Smooth muscle cell (in vitro differentiated cells): ENCODE data around the gene ENG. TPM values are rescaled to one million over a fixed set of nuclear protein-coding genes. Genes with fewer than 3 reads are reported as not detected.

Source experiments
- DNase-seq: peaks from one replicate; lab custom pipeline; 2025; ENCODE audit not compliant: unreplicated experiment; lab: John Stamatoyannopoulos, UW
- H2AFZ ChIP-seq: fragments of 200-600 bp; sonication (generic); 2 replicates; pipeline ENCODE4 v1.6.0; 2016; ENCODE audit warnings: antibody characterized with exemption, low read depth, mild to moderate bottlenecking
- H3F3A ChIP-seq: fragments of 200-600 bp; sonication (generic); 2 replicates; pipeline ENCODE4 v1.6.0; 2017; ENCODE audit warnings: antibody characterized with exemption, low read depth
- H3K27ac ChIP-seq: fragments of 200-600 bp; sonication (generic); 2 replicates; pipeline ENCODE4 v1.5.1; 2016; ENCODE audit warnings: low read depth, mild to moderate bottlenecking
- H3K27me3 ChIP-seq: fragments of 200-600 bp; sonication (generic); 2 replicates; pipeline ENCODE4 v1.6.1; 2016; ENCODE audit warnings: low read depth, mild to moderate bottlenecking
- H3K36me3 ChIP-seq: fragments of 200-600 bp; sonication (generic); 2 replicates; pipeline ENCODE4 v1.5.1; 2016; ENCODE audit warnings: low read depth
- H3K4me1 ChIP-seq: fragments of 200-600 bp; sonication (generic); 2 replicates; pipeline ENCODE4 v1.5.1; 2016; ENCODE audit warnings: low read depth
- H3K4me2 ChIP-seq: fragments of 200-600 bp; sonication (generic); 2 replicates; pipeline ENCODE4 v1.6.0; 2016; ENCODE audit warnings: mild to moderate bottlenecking
- H3K4me3 ChIP-seq: fragments of 200-600 bp; sonication (generic); 2 replicates; pipeline ENCODE4 v1.5.1; 2016; ENCODE audit warnings: mild to moderate bottlenecking
- H3K79me2 ChIP-seq: fragments of 200-600 bp; sonication (generic); 2 replicates; pipeline ENCODE4 v1.6.0; 2016; ENCODE audit warnings: low read depth, mild to moderate bottlenecking
- H3K9ac ChIP-seq: fragments of 200-600 bp; sonication (generic); 2 replicates; pipeline ENCODE4 v1.6.0; 2016; ENCODE audit warnings: low read depth
- H3K9me3 ChIP-seq: fragments of 200-600 bp; sonication (generic); replicated peaks from 2 replicates; pipeline ENCODE4 v1.5.1; 2016; ENCODE audit warnings: low read depth
- H4K20me1 ChIP-seq: fragments of 200-600 bp; sonication (generic); 2 replicates; pipeline ENCODE4 v1.6.0; 2016; ENCODE audit warnings: low read depth
- WGBS: methylation state at CpG from one replicate; pipeline ENCODE4 v1.1.7; 2016; ENCODE audit warnings: low lambda C conversion rate; 5-methylcytosine and 5-hydroxymethylcytosine counted together
- polyA plus RNA-seq: library from polyadenylated mRNA; unstranded; fragments of >200 nt; fragmentation: Nextera tagmentation; extraction: Ambion mirVana; gene quantifications from 2 replicates; pipeline ENCODE4 v1.2.1, GENCODE V29; 2016
- total RNA-seq: library from RNA; depleted of rRNA; stranded (reverse); fragments of >200 nt; gene quantifications from 2 replicates; pipeline ENCODE4 v1.2.3, GENCODE V29; 2014
- TF ChIP-seq, protein P1 (sequence below): fragments of 200-600 bp; sonication (generic); IDR thresholded peaks from 2 replicates; pipeline ENCODE4 v1.5.1; 2017; ENCODE audit warnings: borderline replicate concordance, mild to moderate bottlenecking, antibody characterized with exemption; ENCODE audit not compliant: insufficient read depth, poor library complexity, severe bottlenecking

Gene ENG
- total and polyA plus RNA-seq, 2 experiments from 2014 or later = 12.6 to 54.1 TPM

DNA sequence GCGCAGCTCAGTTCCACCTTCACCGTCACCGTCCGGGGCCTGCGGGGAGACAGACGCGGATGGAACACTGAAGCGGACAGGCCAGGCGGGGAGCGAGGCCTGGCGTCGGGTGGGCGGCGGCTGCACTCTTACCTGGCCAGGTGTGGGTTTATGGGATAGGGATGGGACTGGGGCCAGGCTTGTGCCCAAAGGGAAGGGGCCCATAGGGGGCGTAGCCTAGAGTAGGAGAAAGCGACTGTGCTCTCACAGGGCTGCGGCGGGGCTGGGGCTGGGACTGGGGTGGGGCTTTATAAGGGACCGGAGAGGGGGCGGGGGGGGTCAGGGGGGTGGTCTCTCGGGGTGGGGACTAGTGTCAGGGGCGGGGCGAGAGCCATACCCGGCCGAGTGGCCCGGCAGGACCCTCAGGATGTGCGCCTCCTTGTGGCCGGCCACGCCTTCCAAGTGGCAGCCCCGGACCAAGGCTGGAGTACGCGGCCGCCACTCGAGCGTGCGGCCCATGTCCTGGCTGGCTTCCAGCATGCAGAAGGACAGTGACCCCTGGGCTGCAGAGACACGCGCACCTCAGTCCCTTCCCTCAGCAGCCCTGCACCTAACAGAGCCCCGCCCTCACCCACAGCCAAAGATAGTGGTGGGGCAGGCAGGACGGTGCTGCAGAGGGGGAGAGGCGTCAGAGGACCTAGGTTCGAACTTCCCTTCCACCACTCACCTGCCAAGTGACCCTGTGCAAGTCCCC is 29.0 kb downstream of the ENG start:
- Histone ChIP-seq H3K4me2 (no peak overlapping the region), H3K4me1 (peaks cover 4% of the 10 kb centered on the region), H3F3A (no peaks in the 10 kb centered on the region), H3K27me3 (no peaks in the 10 kb centered on the region), H3K9me3 (no peaks in the 10 kb centered on the region), H4K20me1 (no peaks in the 10 kb centered on the region), H3K79me2 (no peaks in the 10 kb centered on the region), H3K4me3 (no peak overlapping the region), H3K27ac (no peak overlapping the region), H2AFZ (no peak overlapping the region), H3K9ac (no peak overlapping the region), H3K36me3 (no peaks in the 10 kb centered on the region)
- TF ChIP-seq, protein P1, sequence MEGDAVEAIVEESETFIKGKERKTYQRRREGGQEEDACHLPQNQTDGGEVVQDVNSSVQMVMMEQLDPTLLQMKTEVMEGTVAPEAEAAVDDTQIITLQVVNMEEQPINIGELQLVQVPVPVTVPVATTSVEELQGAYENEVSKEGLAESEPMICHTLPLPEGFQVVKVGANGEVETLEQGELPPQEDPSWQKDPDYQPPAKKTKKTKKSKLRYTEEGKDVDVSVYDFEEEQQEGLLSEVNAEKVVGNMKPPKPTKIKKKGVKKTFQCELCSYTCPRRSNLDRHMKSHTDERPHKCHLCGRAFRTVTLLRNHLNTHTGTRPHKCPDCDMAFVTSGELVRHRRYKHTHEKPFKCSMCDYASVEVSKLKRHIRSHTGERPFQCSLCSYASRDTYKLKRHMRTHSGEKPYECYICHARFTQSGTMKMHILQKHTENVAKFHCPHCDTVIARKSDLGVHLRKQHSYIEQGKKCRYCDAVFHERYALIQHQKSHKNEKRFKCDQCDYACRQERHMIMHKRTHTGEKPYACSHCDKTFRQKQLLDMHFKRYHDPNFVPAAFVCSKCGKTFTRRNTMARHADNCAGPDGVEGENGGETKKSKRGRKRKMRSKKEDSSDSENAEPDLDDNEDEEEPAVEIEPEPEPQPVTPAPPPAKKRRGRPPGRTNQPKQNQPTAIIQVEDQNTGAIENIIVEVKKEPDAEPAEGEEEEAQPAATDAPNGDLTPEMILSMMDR = peak; percentile 28
- 55% methylated on average over 22 of the region's 42 CpGs for WGBS
- no peak for DNase-seq

DNA sequence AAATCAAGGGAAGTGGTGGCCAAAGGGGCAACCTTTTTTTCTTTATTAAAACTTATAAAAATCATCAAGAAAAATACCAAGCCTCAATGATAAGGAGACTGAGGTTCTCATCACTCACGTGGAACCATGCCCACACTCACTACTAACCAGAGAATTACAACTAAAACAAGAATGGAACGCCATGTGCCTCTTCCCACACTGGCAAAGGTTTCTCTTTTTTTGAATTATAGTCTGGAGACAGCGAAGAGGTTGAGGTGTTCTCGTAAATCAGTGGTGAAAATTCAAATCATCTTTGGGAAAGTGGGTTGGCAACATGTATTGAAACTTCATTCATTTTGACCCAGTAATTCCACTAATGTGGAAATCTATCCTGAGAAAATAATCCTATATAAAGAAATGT is 32.4 kb downstream of the ENG start:
- WGBS = 87% methylated on average over 4 of the region's 4 CpGs
- H3K27ac ChIP-seq = no peak overlapping the region

DNA sequence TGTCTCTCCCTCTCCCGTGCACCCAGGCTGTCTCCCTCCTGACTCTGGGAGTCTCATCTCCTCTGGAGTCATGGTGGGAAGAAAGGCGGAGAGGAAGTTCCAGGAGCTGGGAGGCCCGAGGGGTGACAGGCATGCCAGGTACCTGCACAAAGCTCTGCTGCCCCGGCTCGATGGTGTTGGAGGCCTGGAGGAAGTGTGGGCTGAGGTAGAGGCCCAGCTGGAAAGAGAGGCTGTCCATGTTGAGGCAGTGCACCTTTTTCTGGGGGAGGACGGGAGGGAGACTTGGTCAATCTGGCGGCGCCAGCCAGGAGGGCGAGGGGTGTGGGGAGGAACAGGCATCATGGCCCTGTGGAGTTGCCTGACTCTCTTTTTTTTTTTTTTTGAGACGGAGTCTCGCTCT is 35.9 kb downstream of the ENG start:
- Histone ChIP-seq H3K27me3 (no peaks in the 10 kb centered on the region), H3K79me2 (no peaks in the 10 kb centered on the region), H3K4me3 (no peak overlapping the region), H2AFZ (no peak overlapping the region), H3K9me3 (no peaks in the 10 kb centered on the region), H3F3A (no peaks in the 10 kb centered on the region), H3K9ac (no peak overlapping the region), H3K4me2 (no peak overlapping the region), H4K20me1 (no peaks in the 10 kb centered on the region), H3K4me1 (no peaks in the 10 kb centered on the region), H3K27ac (no peak overlapping the region), H3K36me3 (no peaks in the 10 kb centered on the region)
- WGBS = 97% methylated on average over 11 of the region's 11 CpGs
- DNase-seq = no peak
- TF ChIP-seq, protein P1 = no peak

More for the DNA sequence above, 32.4 kb downstream of the ENG start:
- DNase-seq = no peak
- Histone ChIP-seq H2AFZ (no peak overlapping the region), H3K79me2 (no peaks in the 10 kb centered on the region), H3K4me2 (no peak overlapping the region), H3F3A (no peaks in the 10 kb centered on the region), H3K27me3 (no peaks in the 10 kb centered on the region), H3K9me3 (no peaks in the 10 kb centered on the region), H3K9ac (no peak overlapping the region), H3K4me3 (no peak overlapping the region), H4K20me1 (no peaks in the 10 kb centered on the region), H3K4me1 (no peaks in the 10 kb centered on the region), H3K36me3 (no peaks in the 10 kb centered on the region)
- TF ChIP-seq, protein P1 = no peak
